Inflammatory macrophage (primary cell): Measurements from ENCODE around the gene LILRB2.
"Not testable (repeated sequence)": the region's sequence is repeated elsewhere in the genome, so short reads cannot be mapped to it uniquely, and the experiment has no call there.

ENCODE experiments used
- DNase-seq, 2 donors: peaks; one replicate each; pipeline ENCODE4 v3.0.0-alpha.2; 2020 to 2022

The LILRB2 gene

DNA sequence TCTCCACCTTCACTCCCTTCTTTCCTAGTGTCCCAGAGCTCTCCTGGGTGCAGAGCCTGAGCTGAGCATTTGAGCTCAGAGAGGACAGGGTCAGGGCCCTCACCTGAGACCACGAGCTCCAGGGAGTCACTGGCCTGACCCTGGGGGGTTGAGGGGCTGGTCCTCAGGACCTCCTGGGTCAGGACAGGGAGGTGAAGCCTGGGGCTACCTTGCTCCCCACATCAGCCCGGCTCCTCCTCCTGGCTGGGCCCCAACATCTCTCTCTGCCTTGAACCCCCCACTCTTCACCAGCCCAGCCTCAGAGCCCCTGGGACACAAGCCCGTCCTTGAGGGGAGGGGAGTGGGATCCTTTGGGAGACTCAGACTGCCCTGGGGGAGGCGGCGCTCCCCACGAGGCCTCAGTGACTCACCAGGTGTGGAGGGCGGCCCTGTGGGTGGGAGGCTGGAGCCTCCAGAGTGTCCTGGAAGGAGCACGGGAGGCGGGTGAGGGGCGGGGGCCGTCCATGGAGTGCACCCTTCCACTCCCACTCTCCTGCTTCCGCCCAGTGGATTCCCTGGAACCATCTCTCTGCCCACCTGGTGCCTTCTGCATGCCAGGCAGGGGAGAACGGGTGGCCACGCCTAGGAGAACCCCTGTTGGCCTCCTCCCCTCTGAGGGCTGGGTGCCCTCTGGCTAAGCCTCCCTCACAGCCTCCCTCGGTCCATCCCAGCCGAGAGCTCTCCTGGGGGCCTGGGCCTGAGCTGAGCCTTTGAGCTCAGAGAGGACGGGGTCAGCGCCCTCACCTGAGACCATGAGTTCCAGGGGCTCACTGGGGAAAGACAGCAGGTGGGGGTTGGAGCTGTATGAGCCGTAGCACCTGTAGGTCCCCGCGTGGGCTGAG, 41.2 kb downstream of the LILRB2 start:
- not testable (repeated sequence) for DNase-seq

DNA sequence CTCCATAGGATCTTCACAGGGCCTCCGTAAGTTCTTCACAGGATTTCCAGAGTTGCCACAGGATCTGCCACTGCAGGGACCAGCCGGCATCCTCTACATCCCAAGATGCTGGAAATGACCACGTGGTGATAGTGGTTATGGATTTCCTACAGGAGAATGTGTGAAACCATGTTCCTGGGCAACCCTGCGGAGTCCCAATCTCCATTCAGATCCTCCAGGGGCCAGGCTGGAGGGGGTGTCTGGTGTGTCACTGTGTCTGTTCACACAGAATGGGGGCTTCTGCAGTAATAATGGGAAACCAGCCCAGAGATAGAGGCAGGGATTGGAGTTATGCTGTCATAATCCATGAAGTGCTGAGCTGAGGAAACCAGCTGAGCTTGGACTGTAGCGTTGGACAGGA, 47.0 kb downstream of the LILRB2 start:
- no peak for DNase-seq

DNA sequence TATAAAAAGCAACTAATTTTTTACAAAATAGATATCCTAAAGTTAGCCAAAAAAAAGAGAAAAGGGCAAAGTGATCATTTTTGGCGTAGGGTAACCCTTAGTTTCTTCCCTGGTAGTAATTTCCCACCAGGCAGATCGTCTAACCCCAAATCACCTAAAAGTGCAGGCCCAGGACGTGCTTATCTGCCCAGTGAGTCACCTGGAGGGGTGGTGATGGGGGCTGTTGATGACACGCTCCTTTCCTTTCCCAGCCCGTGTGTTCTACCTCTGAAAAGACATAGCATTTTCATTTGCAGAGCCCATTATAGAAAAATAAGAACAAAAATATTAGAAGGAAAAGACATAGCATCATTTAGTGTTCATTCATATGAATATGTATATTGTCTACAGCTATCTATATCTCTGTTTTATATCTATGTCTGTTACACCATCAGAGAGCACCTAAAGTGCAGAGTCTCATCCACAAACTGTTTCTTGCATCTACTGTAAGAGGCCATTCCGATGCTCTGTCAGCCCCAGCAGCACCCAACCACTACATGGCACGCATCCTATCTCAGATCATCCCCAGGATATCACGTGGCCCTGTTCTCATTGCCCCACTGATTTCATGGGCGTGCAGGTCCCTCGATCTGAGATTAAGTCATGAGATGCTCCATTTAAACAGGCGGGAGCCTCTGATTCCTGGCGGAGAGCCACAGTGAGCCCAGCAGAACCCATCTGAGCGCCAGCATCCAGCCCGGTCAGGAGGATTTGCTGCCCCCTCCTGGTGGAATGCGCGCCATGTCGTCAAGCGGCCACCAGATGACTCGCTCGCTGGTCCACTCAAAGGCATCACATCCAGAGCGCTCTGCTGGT, 49.6 kb downstream of the LILRB2 start:
- DNase-seq = peak; percentile 69 to 88

DNA sequence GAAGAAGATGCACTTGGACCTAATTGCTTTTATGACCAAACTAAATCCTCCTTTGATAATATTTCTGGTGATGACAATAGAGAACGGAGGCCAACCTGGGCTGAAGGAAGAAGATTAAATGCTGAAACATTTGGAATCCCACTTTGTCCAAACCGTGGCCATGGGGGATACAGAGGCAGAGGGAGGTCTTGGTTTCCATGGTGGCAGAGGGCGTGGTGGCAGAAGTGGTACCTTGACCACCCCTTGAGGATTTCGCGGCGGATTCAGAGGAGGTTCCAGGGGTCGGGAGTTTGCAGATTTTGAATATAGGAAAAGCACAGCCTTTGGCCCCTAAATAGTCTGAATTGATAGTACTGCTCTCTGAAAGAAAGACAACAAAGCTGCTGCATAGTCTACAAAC, 50.9 kb downstream of the LILRB2 start:
- DNase-seq = no peak

DNA sequence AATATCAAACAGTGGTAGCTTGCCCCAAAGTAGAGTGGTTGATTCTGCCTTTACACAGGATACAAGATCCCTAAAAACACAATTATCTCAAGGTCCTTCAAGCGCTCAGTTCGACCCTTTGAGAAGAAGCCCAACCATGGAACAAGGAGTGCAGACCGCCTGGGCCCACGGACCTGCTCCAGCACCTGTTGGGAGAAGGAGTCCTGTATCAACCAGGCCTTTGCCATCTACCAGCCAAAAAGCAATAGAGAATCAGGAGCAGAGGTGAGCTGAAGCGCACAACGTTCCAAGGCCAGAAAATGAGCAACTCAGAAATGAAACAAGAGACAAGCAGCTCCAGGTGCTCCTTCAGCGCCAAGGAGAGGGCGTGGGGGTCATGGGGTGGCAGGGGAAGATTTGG, 51.8 kb downstream of the LILRB2 start:
- no peak for DNase-seq

DNA sequence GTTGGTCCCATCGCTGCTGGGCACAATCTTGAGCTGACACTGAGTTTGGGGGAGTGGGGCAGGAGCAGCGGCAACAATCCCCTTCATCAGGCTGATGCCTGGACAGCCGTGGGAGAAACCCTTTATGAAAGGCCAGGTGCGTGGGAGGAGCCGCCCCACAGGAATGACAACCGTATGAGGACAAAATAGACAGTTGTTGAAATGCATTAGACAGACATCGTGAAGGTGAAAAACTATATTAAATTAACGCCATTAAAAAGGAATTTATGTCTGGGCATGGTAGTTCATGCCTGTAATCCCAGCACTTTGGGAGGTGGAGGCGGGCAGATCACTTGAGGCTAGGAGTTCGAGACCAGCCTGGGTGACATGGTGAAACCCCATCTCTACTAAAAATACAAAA, 56.3 kb downstream of the LILRB2 start:
- DNase-seq = not testable (repeated sequence)

DNA sequence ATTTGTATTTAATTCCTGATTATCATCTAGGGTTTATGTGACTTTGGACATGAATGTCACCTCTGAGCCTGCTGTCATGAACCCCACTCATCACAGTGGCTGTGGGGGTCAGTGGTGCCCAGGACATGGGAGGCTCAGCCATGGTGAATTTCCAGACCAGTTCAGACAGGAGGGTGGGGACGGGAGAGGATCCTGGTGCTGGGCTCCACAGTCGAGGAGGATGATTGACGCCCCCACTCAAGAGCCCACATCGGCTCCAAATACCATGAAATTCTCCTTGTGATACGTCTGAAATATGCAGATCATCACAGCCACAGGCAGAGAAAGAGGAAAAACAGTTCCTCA, 57.0 kb downstream of the LILRB2 start:
- DNase-seq = peak in 1 of 2 donors; percentile 34
